K562 (cell line): ENCODE data around the gene ATP6V1G1. TPM values are rescaled to one million over a fixed set of nuclear protein-coding genes. Genes with fewer than 3 reads are reported as not detected.

Experiments
- ATAC-seq: fragments of 200-7000 bp; cut with Tn5 transposase; 3 replicates; pipeline ENCODE4 v1.9.1; 2020; ENCODE audit warnings: moderate library complexity
- BruUV-seq: library from RNA; stranded (reverse); fragments of 400-500 nt; replicated peaks from 2 replicates; lab custom pipeline; 2021; lab: Mats Ljungman, UMichigan
- CTCF ChIA-PET: fragments of 300-600 bp; formaldehyde crosslinking; extraction: SDS; loops from one replicate; lab custom pipeline; 2021; ENCODE audit warnings: low intra/inter-chr PET ratio; lab: Yijun Ruan, JAX
- POLR2A ChIA-PET: fragments of 300-600, 350-650 bp; sonication (Branson Sonifier 250); formaldehyde crosslinking; extraction: SDS; loops from one replicate; lab custom pipeline; 2021; ENCODE audit warnings: antibody characterized with exemption, inconsistent platforms; lab: Yijun Ruan, JAX
- DNase-seq, 4 experiments: peaks; one replicate each; pipeline versions ENCODE4 v3.0.0 to v3.0.0-alpha.2; 2011 to 2018; ENCODE audit warnings: low spot score in 3 of 4, mixed read lengths in 3 of 4; ENCODE audit errors: extremely low read depth in 1 of 4
- FAIRE-seq: peaks from 2 replicates; lab custom pipeline; 2011; peaks lifted over from hg19 to GRCh38; lab: Jason Lieb, UNC
- H2AFZ ChIP-seq: 2 replicates; pipeline ENCODE4 v1.6.0; 2011; ENCODE audit warnings: low read depth, low read length, control low read depth, inconsistent platforms
- H3K27ac ChIP-seq: fragments of 200-600 bp; 3 replicates; pipeline ENCODE4 v1.8.0; 2011; ENCODE audit warnings: low read depth, mild to moderate bottlenecking, control low read depth, inconsistent platforms, low read length, moderate library complexity, mixed read lengths; ENCODE audit errors: extremely low read depth
- H3K27me3 ChIP-seq, 2 experiments: fragments of 300-600 bp in 1 of 2; 2 replicates in 1 of 2; 3 replicates in 1 of 2; pipeline versions ENCODE4 v1.6.0 to v1.8.0; 2011; ENCODE audit warnings: inconsistent platforms in 2 of 2, low read length in 2 of 2, mild to moderate bottlenecking in 1 of 2, mixed read lengths in 1 of 2, moderate library complexity in 1 of 2; ENCODE audit not compliant: control insufficient read depth in 2 of 2, insufficient read depth in 2 of 2
- H3K36me3 ChIP-seq: fragments of 300-600 bp; 3 replicates; pipeline ENCODE4 v1.8.0; 2011; ENCODE audit warnings: mild to moderate bottlenecking, low read length, inconsistent platforms; ENCODE audit not compliant: control insufficient read depth, insufficient read depth
- H3K4me1 ChIP-seq, 2 experiments: fragments of 200-600 bp in 1 of 2; replicated peaks in 1 of 2; 2 replicates in 1 of 2; 3 replicates in 1 of 2; pipeline versions ENCODE4 v1.5.1 to v1.8.0; 2011; ENCODE audit warnings: inconsistent platforms in 2 of 2, low read length in 2 of 2, mild to moderate bottlenecking in 1 of 2, mixed read lengths in 1 of 2, moderate library complexity in 1 of 2; ENCODE audit not compliant: control insufficient read depth in 2 of 2, insufficient read depth in 2 of 2
- H3K4me2 ChIP-seq: 2 replicates; pipeline ENCODE4 v1.6.1; 2011; ENCODE audit warnings: low read length, control low read depth, inconsistent platforms, mixed read lengths; ENCODE audit not compliant: insufficient read depth
- H3K4me3 ChIP-seq: fragments of 200-600 bp; sonication (generic), shearing (Covaris generic); 2 replicates; pipeline ENCODE4 v1.5.1; 2016; ENCODE audit warnings: control low read depth, inconsistent platforms
- H3K79me2 ChIP-seq: fragments of 200-600 bp; 3 replicates; pipeline ENCODE4 v1.8.0; 2011; ENCODE audit warnings: low read length, inconsistent platforms; ENCODE audit not compliant: control insufficient read depth, insufficient read depth
- H3K9ac ChIP-seq, 2 experiments: 2 replicates each; pipeline versions ENCODE4 v1.6.0 to v1.6.1; 2011; ENCODE audit warnings: low read depth in 2 of 2, low read length in 2 of 2, control low read depth in 1 of 2, inconsistent platforms in 1 of 2, mild to moderate bottlenecking in 1 of 2, mixed read lengths in 1 of 2; ENCODE audit not compliant: insufficient read depth in 1 of 2
- H3K9me1 ChIP-seq: one replicate; pipeline ENCODE4 v1.6.0; 2011; ENCODE audit warnings: inconsistent platforms, mild to moderate bottlenecking, low read length, moderate library complexity; ENCODE audit not compliant: control insufficient read depth, insufficient read depth
- H3K9me3 ChIP-seq: replicated peaks from 2 replicates; pipeline ENCODE4 v1.5.1; 2011; ENCODE audit warnings: low read depth, low read length, inconsistent platforms; ENCODE audit not compliant: control insufficient read depth, insufficient read depth
- H4K20me1 ChIP-seq: replicated peaks from 2 replicates; pipeline ENCODE4 v1.6.1; 2011; ENCODE audit warnings: low read length, inconsistent platforms, mixed read lengths; ENCODE audit not compliant: control insufficient read depth, insufficient read depth
- CBX8 ChIP-seq: fragments of 200-600 bp; sonication (generic); IDR thresholded peaks from 2 replicates; pipeline ENCODE4 v1.6.1; 2012; ENCODE audit warnings: borderline replicate concordance, mixed run types, low read depth, mild to moderate bottlenecking, moderate library complexity, mixed read lengths, low read length, control low read depth, inconsistent platforms; ENCODE audit not compliant: poor library complexity, severe bottlenecking; ENCODE audit errors: extremely low read depth
- CREM ChIP-seq: IDR thresholded peaks from 2 replicates; pipeline ENCODE4 v1.6.1; 2014; ENCODE audit warnings: antibody characterized with exemption, low read depth
- E2F8 ChIP-seq: fragments of 450-650 bp; IDR thresholded peaks from 2 replicates; pipeline ENCODE4 v1.7.1; 2018; ENCODE audit warnings: mild to moderate bottlenecking, low read depth; ENCODE audit not compliant: partially characterized antibody
- FOXA1 ChIP-seq: fragments of 450-650 bp; IDR thresholded peaks from 2 replicates; pipeline ENCODE4 v1.6.1; 2016; ENCODE audit warnings: mild to moderate bottlenecking, borderline replicate concordance
- ILF3 ChIP-seq: fragments of 450-650 bp; IDR thresholded peaks from 2 replicates; pipeline ENCODE4 v1.6.1; 2018; ENCODE audit warnings: antibody characterized with exemption, mild to moderate bottlenecking, moderate library complexity, borderline replicate concordance
- NFIC ChIP-seq: fragments of 450-650 bp; IDR thresholded peaks from 2 replicates; pipeline ENCODE4 v1.6.1; 2017; ENCODE audit warnings: mild to moderate bottlenecking, inconsistent platforms
- RBM25 ChIP-seq: fragments of 200-400 bp; formaldehyde crosslinking; IDR thresholded peaks from 2 replicates; pipeline ENCODE4 v1.6.1; 2018; ENCODE audit warnings: low read length, low read depth, moderate library complexity; ENCODE audit not compliant: severe bottlenecking
- SFPQ ChIP-seq: fragments of 200-400 bp; formaldehyde crosslinking; IDR thresholded peaks from 2 replicates; pipeline ENCODE4 v1.6.1; 2017; ENCODE audit warnings: mild to moderate bottlenecking, low read depth, low read length, moderate library complexity
- SMARCE1 ChIP-seq: fragments of 450-650 bp; IDR thresholded peaks from 2 replicates; pipeline ENCODE4 v1.7.1; 2016; ENCODE audit warnings: mild to moderate bottlenecking
- ZBTB5 ChIP-seq: fragments of 450-650 bp; IDR thresholded peaks from 2 replicates; pipeline ENCODE4 v1.6.1; 2017; ENCODE audit warnings: antibody characterized with exemption
- ZNF124 ChIP-seq: sonication (generic); formaldehyde crosslinking; IDR thresholded peaks from 2 replicates; pipeline ENCODE4 v1.8.1; 2022; ENCODE audit warnings: missing genetic modification reagents
- WGBS: fragments of 100-300 bp; shearing (Covaris generic); methylation state at CpG from one replicate; pipeline ENCODE4 v1.1.6; 2016; ENCODE audit warnings: low coverage, mixed read lengths; ENCODE audit not compliant: insufficient coverage; ENCODE audit errors: missing lambda C conversion rate; 5-methylcytosine and 5-hydroxymethylcytosine counted together
- in situ Hi-C: fragments of 300-500 bp; cut with MboI; formaldehyde crosslinking; loops from 4 replicates; pipeline ENCODE4 v1.15.0; 2018; ENCODE audit warnings: inconsistent platforms, mixed read lengths
- intact Hi-C: fragments of 100-400 bp; cut with micrococcal nuclease; formaldehyde crosslinking; loops from 2 replicates; pipeline ENCODE4 v1.14.2; 2022
- polyA plus RNA-seq, 8 experiments: library from polyadenylated mRNA; depleted of rRNA in 4 of 8; stranded (reverse) in 5 of 8; unstranded in 3 of 8; fragments of >200 nt; fragmentation: Nextera tagmentation in 2 of 8; fragmentation: Illumina TruSeq in 1 of 8; extraction: Ambion mirVana in 2 of 8; extraction: Trizol in 1 of 8; gene quantifications; 2 replicates each; pipeline versions ENCODE4 v1.2.1 to v1.2.3, GENCODE V29; 2011 to 2014; ENCODE audit warnings: inconsistent platforms in 1 of 8, missing spikeins in 1 of 8
- total RNA-seq, 7 experiments: library from RNA; depleted of rRNA in 6 of 7; stranded (reverse); fragments of >200 nt in 6 of 7; fragmentation: Illumina TruSeq in 2 of 7; extraction: Trizol in 2 of 7; gene quantifications; 2 replicates each; pipeline versions ENCODE4 v1.2.1 to v1.2.3, GENCODE V29; 2011 to 2021; ENCODE audit warnings: low replicate concordance in 1 of 7

Gene ATP6V1G1
- total and polyA plus RNA-seq, 9 of the 15 experiments (the other 6 are each of a cell fraction or from before 2014, with no cell fraction given) = 88.4 to 492 (median 193) TPM

- TF ChIP-seq SFPQ = no peak
These were observed 4.8 kb downstream of the ATP6V1G1 start (continued) for GRCh38 chr9:114592356-114592755.

GRCh38 chr9:114594136-114594535 lies 6.6 kb downstream of the ATP6V1G1 start:
- ChIA-PET CTCF (no interaction called here), POLR2A (no interaction called here)
- intact Hi-C loops = no loop called here
- Histone ChIP-seq H3K36me3 (peaks cover 81% of the 10 kb centered on the region), H3K27me3 (no peaks in the 10 kb centered on the region), H3K9ac (no peak overlapping the region), H4K20me1 (peaks cover 3% of the 10 kb centered on the region; the same call in 1 of the 2 replicates), H3K4me2 (no peak overlapping the region), H2AFZ (no peak overlapping the region), H3K27ac (no peak overlapping the region), H3K79me2 (peaks cover 53% of the 10 kb centered on the region), H3K4me1 (peaks cover 3% of the 10 kb centered on the region in 2 experiments; a peak in 3 of 5 replicates), H3K9me3 (no peaks in the 10 kb centered on the region), H3K4me3 (no peak overlapping the region), H3K9me1 (peaks cover 4% of the 10 kb centered on the region)
- BruUV-seq = no TSS peak
- no peak for FAIRE-seq
- WGBS = 98% methylated on average over 5 of the region's 17 CpGs
- in situ Hi-C loops = no loop called here
- ATAC-seq = no peak
- no peak for DNase-seq
- TF ChIP-seq ZBTB5 (no peak), CREM (no peak), E2F8 (no peak), ZNF124 (no peak), SMARCE1 (no peak), FOXA1 (no peak), RBM25 (no peak), NFIC (no peak), CBX8 (no peak), ILF3 (no peak)
